ENCODE data around the gene IFT81. TPM values are rescaled to one million over a fixed set of nuclear protein-coding genes. Genes with fewer than 3 reads are reported as not detected.

Gene IFT81
- total and polyA plus RNA-seq, 2 experiments from 2014 or later: 17.5 to 22.3 TPM

DNA sequence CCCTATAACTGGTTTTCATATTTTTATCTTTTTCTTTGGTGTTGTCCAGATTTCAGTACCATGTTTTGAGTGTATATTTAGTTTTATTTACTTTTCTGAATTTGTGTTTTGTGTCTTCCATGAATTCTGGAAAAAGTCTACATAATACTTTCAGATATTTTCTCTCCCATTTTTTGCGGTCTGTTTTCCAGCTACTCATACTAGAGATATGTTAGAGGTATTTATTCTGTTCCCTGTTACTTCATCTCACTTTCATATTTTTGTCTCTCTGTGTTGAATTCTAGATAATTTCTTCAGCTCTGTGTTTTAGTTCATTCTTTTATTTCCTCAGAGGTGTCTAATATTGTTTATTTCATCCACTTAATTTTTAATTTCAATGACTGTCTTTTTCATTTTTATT, 74.2 kb downstream of the IFT81 start:
- no peak overlapping the region for H3K27ac Mint-ChIP-seq
- H3K27me3 Mint-ChIP-seq (ENCODE audit: insufficient read depth, low read depth, poor library complexity): peaks cover 2% of the 10 kb centered on the region
- peaks cover 5% of the 10 kb centered on the region; the same call in 2 of the 3 replicates for H3K36me3 Mint-ChIP-seq (ENCODE audit: low read depth)
- Histone ChIP-seq H3K4me2 (no peak overlapping the region), H3K4me1 (ENCODE audit: insufficient read depth) (peaks cover 6% of the 10 kb centered on the region; the same call in 1 of the 2 replicates), H2AFZ (no peak overlapping the region), H3K27ac (ENCODE audit: low read depth) (no peak overlapping the region), H3K9me2 (ENCODE audit: insufficient read depth) (no peaks in the 10 kb centered on the region), H3K4me3 (no peak overlapping the region), H3K36me3 (ENCODE audit: insufficient read depth) (no peaks in the 10 kb centered on the region; the same call in 1 of the 2 replicates), H4K20me1 (replicated peaks; ENCODE audit: insufficient read depth) (no peaks in the 10 kb centered on the region), H3F3A (replicated peaks; ENCODE audit: low read depth) (no peaks in the 10 kb centered on the region), H3K79me2 (replicated peaks; ENCODE audit: insufficient read depth) (no peaks in the 10 kb centered on the region), H3K27me3 (ENCODE audit: insufficient read depth) (no peaks in the 10 kb centered on the region)
- ATAC-seq: no peak
- no peak overlapping the region for H3K4me3 Mint-ChIP-seq
- H3K9me3 Mint-ChIP-seq: no peaks in the 10 kb centered on the region
- H3K4me1 Mint-ChIP-seq: peaks cover 10% of the 10 kb centered on the region; the same call in 2 of the 3 replicates
- no peak for DNase-seq (ENCODE audit: low spot score)
- TF ChIP-seq NANOG (IDR thresholded peaks at IDR 0.05; ENCODE audit: borderline replicate concordance) (no peak), CREB1 (CRISPR knock-in tag; IDR thresholded peaks at IDR 0.05; ENCODE audit: low read depth) (no peak), EZH2phosphoT487 (IDR thresholded peaks at IDR 0.05; ENCODE audit: unreplicated experiment) (no peak), JUNB (IDR thresholded peaks at IDR 0.05; ENCODE audit: unreplicated experiment) (no peak), STAT1 (IDR thresholded peaks at IDR 0.05; ENCODE audit: unreplicated experiment) (no peak), POLR2AphosphoS5 (IDR thresholded peaks at IDR 0.05; ENCODE audit: low read depth) (no peak), ZNF331 (CRISPR knock-in tag; IDR thresholded peaks at IDR 0.05; ENCODE audit: low read depth) (no peak)
- TF ChIP-seq, protein P1, sequence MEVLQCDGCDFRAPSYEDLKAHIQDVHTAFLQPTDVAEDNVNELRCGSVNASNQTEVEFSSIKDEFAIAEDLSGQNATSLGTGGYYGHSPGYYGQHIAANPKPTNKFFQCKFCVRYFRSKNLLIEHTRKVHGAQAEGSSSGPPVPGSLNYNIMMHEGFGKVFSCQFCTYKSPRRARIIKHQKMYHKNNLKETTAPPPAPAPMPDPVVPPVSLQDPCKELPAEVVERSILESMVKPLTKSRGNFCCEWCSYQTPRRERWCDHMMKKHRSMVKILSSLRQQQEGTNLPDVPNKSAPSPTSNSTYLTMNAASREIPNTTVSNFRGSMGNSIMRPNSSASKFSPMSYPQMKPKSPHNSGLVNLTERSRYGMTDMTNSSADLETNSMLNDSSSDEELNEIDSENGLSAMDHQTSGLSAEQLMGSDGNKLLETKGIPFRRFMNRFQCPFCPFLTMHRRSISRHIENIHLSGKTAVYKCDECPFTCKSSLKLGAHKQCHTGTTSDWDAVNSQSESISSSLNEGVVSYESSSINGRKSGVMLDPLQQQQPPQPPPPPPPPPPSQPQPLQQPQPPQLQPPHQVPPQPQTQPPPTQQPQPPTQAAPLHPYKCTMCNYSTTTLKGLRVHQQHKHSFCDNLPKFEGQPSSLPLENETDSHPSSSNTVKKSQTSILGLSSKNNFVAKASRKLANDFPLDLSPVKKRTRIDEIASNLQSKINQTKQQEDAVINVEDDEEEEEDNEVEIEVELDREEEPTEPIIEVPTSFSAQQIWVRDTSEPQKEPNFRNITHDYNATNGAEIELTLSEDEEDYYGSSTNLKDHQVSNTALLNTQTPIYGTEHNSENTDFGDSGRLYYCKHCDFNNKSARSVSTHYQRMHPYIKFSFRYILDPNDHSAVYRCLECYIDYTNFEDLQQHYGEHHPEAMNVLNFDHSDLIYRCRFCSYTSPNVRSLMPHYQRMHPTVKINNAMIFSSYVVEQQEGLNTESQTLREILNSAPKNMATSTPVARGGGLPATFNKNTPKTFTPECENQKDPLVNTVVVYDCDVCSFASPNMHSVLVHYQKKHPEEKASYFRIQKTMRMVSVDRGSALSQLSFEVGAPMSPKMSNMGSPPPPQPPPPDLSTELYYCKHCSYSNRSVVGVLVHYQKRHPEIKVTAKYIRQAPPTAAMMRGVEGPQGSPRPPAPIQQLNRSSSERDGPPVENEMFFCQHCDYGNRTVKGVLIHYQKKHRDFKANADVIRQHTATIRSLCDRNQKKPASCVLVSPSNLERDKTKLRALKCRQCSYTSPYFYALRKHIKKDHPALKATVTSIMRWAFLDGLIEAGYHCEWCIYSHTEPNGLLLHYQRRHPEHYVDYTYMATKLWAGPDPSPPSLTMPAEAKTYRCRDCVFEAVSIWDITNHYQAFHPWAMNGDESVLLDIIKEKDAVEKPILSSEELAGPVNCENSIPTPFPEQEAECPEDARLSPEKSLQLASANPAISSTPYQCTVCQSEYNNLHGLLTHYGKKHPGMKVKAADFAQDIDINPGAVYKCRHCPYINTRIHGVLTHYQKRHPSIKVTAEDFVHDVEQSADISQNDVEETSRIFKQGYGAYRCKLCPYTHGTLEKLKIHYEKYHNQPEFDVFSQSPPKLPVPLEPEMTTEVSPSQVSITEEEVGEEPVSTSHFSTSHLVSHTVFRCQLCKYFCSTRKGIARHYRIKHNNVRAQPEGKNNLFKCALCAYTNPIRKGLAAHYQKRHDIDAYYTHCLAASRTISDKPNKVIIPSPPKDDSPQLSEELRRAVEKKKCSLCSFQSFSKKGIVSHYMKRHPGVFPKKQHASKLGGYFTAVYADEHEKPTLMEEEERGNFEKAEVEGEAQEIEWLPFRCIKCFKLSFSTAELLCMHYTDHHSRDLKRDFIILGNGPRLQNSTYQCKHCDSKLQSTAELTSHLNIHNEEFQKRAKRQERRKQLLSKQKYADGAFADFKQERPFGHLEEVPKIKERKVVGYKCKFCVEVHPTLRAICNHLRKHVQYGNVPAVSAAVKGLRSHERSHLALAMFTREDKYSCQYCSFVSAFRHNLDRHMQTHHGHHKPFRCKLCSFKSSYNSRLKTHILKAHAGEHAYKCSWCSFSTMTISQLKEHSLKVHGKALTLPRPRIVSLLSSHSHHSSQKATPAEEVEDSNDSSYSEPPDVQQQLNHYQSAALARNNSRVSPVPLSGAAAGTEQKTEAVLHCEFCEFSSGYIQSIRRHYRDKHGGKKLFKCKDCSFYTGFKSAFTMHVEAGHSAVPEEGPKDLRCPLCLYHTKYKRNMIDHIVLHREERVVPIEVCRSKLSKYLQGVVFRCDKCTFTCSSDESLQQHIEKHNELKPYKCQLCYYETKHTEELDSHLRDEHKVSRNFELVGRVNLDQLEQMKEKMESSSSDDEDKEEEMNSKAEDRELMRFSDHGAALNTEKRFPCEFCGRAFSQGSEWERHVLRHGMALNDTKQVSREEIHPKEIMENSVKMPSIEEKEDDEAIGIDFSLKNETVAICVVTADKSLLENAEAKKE (CRISPR knock-in tag; IDR thresholded peaks at IDR 0.05): no peak
- TF ChIP-seq, protein P2, sequence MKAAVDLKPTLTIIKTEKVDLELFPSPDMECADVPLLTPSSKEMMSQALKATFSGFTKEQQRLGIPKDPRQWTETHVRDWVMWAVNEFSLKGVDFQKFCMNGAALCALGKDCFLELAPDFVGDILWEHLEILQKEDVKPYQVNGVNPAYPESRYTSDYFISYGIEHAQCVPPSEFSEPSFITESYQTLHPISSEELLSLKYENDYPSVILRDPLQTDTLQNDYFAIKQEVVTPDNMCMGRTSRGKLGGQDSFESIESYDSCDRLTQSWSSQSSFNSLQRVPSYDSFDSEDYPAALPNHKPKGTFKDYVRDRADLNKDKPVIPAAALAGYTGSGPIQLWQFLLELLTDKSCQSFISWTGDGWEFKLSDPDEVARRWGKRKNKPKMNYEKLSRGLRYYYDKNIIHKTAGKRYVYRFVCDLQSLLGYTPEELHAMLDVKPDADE (IDR thresholded peaks at IDR 0.05): no peak
- TF ChIP-seq, protein P3, sequence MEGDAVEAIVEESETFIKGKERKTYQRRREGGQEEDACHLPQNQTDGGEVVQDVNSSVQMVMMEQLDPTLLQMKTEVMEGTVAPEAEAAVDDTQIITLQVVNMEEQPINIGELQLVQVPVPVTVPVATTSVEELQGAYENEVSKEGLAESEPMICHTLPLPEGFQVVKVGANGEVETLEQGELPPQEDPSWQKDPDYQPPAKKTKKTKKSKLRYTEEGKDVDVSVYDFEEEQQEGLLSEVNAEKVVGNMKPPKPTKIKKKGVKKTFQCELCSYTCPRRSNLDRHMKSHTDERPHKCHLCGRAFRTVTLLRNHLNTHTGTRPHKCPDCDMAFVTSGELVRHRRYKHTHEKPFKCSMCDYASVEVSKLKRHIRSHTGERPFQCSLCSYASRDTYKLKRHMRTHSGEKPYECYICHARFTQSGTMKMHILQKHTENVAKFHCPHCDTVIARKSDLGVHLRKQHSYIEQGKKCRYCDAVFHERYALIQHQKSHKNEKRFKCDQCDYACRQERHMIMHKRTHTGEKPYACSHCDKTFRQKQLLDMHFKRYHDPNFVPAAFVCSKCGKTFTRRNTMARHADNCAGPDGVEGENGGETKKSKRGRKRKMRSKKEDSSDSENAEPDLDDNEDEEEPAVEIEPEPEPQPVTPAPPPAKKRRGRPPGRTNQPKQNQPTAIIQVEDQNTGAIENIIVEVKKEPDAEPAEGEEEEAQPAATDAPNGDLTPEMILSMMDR (conservative IDR thresholded peaks at IDR 0.05; ENCODE audit: low read depth in 2 of 2): no peak

Measured in GM23338 (cell line).